GM12864 (cell line): ENCODE results near the gene MACO1.
"Not testable (repeated sequence)": the region's sequence is repeated elsewhere in the genome, so short reads cannot be mapped to it uniquely, and the experiment has no call there.

Source experiments
- DNase-seq: peaks from one replicate; pipeline ENCODE4 v3.0.0-alpha.2; 2011; ENCODE audit warnings: low read depth
- H3K4me3 ChIP-seq: 2 replicates; pipeline ENCODE4 v1.5.1; 2011; ENCODE audit warnings: mild to moderate bottlenecking, low read depth, low read length, control low read depth
- CTCF ChIP-seq: IDR thresholded peaks from 2 replicates; pipeline ENCODE4 v1.5.1; 2011; ENCODE audit warnings: low read depth, mild to moderate bottlenecking, moderate library complexity, low read length, control low read depth, inconsistent platforms; ENCODE audit errors: missing control alignments

The MACO1 gene

GRCh38 chr1:25451908-25452307 is 21.2 kb downstream of the MACO1 start:
- TF ChIP-seq CTCF = no peak
- DNase-seq = no peak
- no peak overlapping the region for H3K4me3 ChIP-seq

- no peak overlapping the region for H3K4me3 ChIP-seq
- no peak for DNase-seq
- no peak for TF ChIP-seq CTCF
Observed at GRCh38 chr1:25456502-25456901, 25.8 kb downstream of the MACO1 start.

- H3K4me3 ChIP-seq = no peak overlapping the region
- DNase-seq = no peak
- no peak for TF ChIP-seq CTCF
Observed at GRCh38 chr1:25458541-25459298, 28.0 kb downstream of the MACO1 start.

GRCh38 chr1:25460020-25460419 is 29.3 kb downstream of the MACO1 start:
- no peak for DNase-seq
- TF ChIP-seq CTCF = no peak
- no peak overlapping the region for H3K4me3 ChIP-seq

GRCh38 chr1:25460816-25461215 is 30.1 kb downstream of the MACO1 start:
- not testable (repeated sequence) for DNase-seq, H3K4me3 ChIP-seq

GRCh38 chr1:25461849-25462248 is 31.2 kb downstream of the MACO1 start:
- no peak overlapping the region for H3K4me3 ChIP-seq
- no peak for DNase-seq

GRCh38 chr1:25462732-25463131 is 32.0 kb downstream of the MACO1 start:
- TF ChIP-seq CTCF = no peak
- no peak for DNase-seq
- no peak overlapping the region for H3K4me3 ChIP-seq

More at GRCh38 chr1:25461849-25462248, 31.2 kb downstream of the MACO1 start:
- no peak for TF ChIP-seq CTCF
